Stimulated activated CD4-positive, alpha-beta T cell treated with anti-CD3 and anti-CD28 coated beads, TNF-alpha, amount 100 ng/mL, for 24 hours (primary cell): ENCODE results near the gene ZNF627.
"Not testable (repeated sequence)": the region's sequence is repeated elsewhere in the genome, so short reads cannot be mapped to it uniquely, and the experiment has no call there.

Experiments used
- DNase-seq, 3 experiments: peaks; one replicate each; pipeline ENCODE4 v3.0.0-alpha.2; 2020; ENCODE audit warnings: low read depth in 3 of 3

The ZNF627 gene

DNA sequence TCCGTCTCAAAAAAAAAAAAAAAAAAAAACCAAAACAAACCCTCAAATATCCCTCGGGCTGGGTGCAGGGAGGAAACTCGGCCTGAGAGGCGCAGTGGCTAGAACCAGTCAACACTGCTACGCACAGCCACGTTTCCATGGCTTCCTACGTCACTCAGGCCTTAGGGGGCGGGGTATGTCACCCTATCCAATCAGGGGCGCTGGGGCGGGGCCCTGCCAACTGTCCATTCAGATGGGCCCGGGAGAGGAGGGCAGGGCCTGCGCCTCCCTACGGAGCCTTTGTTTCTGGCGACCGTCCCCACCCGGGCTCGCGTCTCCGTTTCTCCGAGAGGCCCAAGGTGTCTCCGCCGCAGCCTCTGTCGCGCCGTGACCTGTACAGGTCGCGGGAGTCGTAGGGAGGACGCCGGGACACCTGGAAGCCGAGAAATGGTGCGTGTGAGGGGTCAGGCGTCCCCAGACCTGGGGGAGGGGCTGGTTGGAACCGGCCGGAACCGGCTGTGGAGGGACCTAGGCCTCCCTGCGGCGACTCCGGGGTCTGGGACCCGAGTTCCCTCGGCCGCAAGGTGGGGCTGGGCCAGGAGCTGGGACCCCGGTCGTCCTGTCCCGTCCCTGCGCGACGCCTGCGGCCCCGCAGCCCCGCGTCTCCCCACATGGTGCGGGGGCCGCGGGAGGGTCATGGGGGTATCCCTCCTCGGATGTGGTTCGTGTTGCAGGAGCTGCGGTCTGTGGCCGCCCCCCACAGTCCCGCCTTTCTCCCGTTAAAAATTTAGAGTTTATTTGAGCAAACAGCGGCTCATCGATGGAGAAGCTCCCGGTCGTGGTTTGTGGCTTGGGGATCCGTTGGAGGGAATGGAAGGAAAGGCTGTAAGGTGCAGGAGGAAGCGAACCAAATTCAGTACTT lies at the start of gene ZNF627:
TSS of gene ZNF627 (plus strand) at position 282 of the 901 bp plus-strand sequence. CDS start at position 427, 145 bp downstream.
- peak; percentile 93 to 98 (median 98) for DNase-seq

DNA sequence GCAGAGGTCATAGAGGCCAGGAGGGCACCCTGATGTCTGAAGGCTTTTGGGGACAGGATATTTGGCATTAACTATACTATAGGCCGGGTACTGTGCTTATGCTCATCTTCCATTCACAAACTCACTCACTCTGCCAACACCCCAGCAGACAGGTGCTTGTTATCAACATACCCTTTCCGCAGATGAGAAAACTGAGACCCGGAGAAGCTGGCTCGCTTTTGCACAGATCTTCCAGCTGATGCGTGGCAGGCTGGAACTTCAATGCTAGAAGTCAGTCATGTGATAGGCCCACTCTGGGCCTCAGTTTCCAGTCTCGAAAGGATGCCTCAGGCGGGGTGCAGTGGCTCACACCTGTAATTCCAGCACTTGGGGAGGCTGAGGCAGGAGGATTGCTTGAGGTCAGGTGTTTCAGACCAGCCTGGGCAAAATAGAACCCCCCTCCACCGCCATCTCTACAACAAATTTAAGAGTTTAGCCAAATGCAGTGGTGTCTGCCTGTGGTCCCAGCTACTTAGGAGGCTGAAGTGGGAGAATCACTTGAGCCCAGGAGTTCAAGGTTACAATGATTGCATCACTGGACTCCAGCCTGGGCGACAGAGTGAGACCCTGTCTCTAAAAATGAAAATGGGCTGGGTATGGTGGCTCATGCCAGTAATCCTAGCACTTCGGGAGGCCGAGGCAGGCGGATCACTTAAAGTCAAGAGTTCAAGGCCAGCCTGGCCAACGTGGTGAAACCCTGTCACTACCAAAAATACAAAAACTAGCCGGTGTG lies 49.2 kb upstream of the ZNF627 start:
- no peak for DNase-seq

DNA sequence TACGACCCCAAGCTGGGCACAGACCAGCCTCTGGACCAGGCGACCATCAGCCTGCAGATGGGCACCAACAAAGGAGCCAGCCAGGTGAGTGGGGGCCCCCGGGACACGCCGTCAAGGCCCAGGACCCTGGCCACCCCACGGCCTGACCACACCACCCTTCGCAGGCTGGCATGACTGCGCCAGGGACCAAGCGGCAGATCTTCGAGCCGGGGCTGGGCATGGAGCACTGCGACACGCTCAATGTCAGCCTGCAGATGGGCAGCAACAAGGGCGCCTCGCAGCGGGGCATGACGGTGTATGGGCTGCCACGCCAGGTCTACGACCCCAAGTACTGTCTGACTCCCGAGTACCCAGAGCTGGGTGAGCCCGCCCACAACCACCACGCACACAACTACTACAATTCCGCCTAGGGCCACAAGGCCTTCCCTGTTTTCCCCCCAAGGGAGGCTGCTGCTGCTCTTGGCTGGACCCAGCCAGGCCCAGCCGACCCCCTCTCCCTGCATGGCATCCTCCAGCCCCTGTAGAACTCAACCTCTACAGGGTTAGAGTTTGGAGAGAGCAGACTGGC lies 47.8 kb upstream of the ZNF627 start:
- DNase-seq = no peak

DNA sequence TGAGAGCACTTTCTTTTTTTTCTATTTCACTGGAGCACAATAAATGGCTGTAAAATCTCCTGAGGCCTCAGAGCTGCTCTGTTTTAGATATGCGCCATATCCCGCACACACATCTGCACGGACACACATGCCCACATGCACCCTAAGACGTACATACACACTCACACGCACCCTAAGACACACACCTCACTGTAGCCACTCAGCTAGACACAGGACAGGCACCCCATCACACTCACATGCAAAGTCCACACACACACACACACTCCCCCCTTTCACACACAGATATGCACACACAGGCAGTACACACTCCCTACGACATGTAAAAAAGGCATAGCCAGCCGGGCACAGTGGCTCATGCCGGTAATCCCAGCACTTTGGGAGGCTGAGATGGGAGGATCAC lies 47.0 kb upstream of the ZNF627 start:
- no peak for DNase-seq

DNA sequence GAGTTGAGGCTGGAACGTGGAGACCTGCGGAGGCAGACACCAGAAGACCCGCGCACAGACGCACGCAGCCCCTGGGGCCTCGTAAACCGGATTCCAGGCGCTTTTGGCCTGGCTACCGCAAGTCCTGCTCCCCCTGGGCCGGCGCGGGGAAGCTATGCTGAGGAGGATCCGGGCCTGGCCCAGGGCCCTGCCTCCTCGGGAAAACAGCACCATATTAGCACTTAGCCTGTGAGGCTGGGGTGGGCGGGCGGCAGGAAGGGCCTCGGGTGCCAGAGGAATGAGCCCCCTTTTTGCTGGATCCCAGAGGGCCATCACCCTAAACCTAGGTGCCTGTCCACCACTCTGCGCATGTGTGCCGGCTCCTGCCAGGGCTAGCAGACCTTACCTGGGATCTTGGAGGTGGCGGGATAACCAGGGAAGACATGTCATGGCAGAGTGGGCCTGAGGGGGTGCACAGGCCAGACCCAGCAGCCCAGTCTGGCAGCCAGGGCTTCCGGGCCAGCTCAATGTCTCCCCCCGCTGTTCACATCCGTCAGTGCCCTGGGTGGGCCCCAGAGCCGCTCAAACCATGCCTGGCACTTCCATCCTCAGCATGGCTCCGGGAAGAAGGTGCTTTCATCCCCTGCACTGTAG lies 45.6 kb upstream of the ZNF627 start:
- no peak for DNase-seq

DNA sequence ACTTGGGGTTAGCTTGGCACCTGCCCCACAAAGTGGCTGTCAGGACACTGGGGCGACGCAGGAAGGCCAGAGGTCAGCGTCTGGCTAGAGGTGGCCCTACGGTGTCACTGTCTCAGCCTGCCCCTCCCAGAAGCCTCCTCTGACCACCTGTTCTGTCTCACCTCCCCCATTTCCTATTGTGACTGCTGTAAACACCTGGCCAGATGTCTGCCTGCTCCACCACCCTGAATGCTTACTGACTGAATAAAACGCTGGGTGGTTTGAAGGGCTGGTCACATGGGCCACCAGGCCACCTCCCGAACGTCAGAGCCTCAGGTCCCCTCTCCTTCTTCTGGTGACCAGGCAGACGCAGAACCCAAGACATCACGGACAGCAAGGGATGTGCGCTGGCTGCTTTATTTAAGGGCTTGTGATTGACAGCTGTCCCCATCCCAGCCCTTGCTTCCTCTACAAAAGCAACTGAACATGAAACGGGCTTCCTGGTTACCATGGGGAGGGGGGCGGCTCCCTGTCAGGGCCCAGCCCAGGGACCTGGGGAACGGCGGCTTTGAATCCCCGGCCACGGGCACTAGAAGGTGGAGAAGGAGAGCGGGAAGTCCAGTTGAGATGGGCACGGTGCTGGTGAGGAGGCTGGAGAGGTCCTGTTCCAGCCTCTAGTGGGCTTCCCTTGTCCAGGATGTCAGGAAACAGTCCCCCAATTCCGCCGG lies 44.5 kb upstream of the ZNF627 start:
- DNase-seq = no peak

DNA sequence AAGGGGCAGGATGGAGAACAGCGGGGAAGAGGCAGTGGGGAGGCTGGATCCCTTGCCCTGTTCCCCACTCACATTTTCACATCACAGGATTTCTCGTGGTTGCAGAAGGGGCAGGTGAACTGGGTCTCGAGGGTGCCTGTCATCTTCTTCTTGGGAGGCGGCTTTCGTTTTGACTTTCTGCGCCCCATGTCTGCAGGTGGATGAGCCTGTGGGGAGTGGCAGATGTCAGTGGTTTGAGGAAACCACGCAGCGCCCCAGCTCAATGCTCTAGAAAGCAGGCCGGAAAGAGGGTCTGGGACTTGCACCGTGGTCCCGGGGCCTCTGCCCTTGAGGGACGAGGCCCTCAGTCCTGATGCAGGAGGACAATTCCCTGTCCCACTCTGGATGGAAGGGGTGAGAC lies 43.1 kb upstream of the ZNF627 start:
- DNase-seq = no peak

DNA sequence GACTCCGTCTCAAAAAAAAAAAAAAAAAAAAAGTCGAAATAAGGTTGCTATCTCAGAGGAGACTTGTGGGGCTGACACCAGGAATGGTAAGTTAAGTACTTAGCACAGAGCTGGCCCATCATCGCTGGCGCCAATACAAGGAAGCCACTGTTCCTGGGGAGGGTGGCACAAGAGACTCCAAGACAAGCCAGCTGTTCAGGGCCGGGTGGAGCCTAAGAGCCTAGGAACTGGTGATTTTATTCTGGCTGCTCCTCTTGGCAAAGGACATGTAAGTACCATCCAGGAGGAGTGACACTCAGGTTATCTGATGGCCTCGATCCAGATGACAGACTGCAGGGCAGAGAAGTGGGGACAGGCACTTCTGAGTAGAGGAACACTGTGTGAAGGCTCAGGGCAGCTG lies 42.0 kb upstream of the ZNF627 start:
- DNase-seq = no peak

DNA sequence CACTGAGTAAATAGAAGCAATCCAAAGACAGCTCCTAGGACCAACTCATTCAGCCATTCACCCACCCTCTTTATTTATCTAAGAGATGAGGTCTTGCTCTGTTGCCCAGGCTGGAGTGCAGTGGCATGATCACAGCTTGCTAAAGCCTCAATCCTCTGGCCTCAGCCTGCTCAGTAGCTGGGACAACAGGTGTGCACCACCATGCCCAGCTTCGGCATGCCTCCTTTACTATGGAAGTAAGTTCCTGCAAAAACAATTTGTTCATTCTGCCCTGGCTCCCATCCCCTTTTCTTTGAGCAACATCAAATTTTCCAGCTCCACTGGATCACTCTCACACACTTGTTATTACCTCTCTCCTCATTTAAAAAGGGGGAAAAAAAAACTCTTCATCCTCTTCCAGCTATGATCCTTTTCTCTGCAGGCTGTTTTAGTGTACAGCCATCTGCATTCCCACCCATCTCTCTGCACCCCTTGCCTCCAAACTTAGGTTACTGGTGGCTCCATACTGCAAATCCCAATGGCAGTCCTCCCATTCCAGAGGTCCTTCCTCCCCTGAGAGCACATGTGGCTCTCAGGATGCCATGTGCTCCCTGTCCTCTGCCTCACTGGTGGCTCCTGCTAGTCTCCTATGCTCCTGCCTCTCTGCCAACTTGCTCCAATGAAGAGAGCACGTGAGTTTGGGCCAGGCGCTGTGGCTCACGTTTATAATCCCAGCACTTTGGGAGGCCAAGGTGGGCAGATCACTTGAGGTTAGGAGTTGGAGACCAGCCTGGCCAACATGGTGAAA lies 40.5 kb upstream of the ZNF627 start:
- no peak for DNase-seq

DNA sequence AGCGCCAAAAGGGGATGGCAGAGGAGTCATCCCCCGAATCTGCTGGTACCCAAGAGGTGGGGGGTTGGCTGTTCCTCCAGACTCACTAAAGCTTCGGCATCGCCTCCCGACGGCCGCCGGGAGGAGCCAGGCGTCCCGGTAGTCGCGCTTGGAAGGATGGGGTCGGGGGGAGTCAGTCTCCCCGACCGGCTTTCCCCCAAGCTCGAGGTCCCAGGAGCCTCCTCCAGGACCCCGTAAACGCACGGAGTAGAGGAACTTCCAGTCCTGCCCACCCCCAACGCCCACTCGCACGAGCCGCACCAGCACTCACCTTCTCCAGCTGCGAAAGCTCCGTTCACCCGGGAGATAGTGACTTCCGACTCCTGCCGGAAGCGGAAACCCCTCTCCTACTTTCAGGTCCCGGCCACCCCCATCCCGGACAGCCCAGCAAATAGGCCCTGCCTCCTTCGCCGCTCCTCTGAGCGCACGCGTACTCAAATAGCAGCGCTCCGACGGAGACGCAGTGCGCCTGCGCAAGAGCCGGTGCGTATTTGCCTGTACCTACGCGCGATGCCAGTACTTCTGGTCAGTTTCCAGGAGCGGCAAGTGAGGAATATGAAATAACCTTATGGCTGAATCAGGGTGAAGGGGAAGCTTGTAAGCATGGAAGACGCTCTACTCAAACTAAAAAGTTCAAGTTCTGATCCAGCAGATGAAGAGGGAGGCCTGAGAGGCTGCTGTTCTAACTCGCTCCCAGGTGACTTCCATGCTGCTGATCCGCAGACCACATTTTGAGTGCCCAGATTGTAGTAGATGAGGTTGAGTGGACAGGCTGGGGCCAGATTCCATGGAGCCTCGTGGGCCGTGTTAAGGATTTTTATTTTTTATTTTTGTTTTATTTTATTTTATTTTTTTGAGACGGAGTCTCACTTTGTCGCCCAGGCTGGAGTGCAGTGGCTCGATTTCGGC lies 38.1 kb upstream of the ZNF627 start, which contains the start of gene ELOF1:
TSS of gene ELOF1 (minus strand) at position 350 of the 948 bp plus-strand sequence. CDS start 4,883 bp downstream, outside the sequence.
- DNase-seq = peak; percentile 92 to 97 (median 95)

DNA sequence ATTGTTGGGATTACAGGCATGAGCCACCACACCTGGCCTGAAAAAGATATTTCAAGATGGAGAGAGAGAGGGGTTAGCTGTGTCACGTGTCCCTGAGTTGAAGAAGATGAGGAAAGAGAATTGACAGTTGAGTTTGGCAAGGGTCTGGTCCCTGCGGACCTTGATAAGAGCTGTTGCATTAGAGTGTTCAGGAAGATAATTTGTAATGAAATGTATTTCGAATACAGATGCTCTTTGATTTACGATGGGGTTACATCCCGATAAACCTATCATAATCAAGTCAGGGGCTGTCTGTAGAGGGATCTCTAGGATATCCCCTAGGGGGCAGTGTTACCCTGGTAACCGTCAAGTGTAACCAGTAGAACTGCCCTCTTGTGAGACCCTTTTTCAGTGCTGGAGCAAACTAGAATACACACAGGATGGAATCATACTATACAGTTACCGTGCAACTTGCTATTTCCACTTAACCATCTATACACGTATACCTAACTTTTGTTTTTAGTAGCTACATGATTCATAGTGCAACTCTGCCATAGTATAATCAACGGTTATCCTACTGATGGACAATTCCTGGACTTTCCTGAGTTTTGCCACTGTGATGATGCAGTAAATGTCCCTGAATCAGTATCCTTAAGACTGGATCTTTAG lies 36.8 kb upstream of the ZNF627 start:
- DNase-seq = peak; percentile 31 to 45 (median 31)

DNA sequence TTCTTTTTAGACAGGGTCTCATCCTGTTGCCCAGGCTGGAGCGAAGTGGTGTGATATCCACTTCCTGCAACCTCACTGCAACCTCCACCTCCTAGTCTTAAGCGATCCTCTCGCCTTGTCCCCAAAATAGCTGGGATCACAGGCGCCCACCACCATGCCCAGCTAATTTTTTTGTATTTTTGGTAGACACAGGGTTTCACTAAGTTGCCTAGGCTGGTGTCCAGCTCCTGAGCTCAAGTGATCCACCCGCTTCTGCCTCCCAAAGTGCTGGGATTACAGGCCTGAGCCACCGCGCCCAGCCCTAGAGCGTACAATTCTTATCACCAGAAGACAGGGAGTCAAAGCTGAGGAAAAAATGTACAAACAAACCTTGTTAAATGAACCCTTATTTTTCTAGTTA lies 33.8 kb upstream of the ZNF627 start:
- DNase-seq = no peak

DNA sequence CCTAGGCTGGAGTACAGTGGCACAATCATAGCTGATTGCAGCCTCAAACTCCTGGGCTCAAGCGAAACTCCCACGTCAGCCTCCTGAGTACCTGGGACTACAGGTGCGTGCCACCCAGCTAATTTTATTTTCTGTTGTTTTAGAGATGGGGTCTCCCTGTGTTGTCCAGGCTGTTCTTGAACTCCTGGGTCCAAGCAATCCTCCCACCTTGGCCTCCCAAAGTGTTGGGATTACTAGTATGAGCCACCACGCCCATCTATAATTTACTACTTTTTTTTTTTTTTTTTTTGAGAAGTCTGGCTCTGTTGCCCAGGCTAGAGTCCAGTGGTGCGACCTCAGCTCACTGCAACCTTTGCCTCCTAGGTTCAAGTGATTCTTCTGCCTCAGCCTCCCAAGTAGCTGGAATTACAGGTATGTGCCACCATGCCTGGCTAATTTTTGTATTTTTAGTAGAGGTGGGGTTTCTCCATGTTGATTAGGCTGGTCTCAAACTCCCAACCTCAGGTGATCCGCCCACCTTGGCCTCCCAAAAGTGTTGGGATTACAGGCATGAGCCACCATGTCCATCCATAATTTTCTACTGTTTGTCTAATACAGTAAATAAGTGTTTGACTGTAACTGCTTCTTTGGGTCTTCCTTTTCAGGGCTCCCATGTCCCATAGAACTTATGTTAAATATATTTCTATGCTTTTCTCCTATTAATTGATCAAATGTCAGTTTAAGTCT lies 33.0 kb upstream of the ZNF627 start:
- DNase-seq = not testable (repeated sequence)

DNA sequence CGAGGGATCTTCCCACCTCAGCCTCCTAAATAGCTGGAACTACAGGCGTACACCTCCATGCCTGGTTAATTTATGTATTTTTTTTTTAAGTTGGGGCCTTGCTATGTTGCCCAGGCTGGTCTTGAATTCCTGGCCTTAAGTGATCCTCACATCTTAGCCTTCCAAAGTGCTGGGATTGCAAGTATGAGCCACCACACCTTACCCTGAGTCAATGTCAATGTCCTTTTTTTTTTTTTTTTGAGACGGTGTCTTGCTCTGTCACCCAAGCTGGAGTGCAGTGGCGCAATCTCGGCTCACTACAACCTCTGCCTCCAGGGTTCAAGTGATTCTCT lies 31.7 kb upstream of the ZNF627 start:
- DNase-seq = not testable (repeated sequence)

DNA sequence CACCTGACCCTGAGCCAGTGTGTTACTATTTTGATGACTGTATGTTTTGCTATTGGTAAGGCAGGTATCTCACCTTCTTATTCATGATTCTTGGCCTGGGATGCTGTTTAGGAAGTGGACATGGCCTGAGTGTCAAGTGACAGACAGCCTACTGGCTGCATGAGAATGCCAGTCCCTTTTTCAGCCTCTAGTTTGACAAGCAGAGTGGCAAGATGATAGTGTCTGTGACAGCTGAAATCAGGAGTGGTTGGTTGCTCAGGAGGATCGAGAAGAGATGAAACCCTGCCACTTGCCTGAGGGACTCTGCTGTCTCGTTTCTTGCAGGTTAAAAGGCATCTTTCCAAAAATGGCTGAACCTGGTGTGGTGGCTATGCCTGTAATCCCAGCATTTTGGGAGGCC lies 31.1 kb upstream of the ZNF627 start:
- no peak for DNase-seq

DNA sequence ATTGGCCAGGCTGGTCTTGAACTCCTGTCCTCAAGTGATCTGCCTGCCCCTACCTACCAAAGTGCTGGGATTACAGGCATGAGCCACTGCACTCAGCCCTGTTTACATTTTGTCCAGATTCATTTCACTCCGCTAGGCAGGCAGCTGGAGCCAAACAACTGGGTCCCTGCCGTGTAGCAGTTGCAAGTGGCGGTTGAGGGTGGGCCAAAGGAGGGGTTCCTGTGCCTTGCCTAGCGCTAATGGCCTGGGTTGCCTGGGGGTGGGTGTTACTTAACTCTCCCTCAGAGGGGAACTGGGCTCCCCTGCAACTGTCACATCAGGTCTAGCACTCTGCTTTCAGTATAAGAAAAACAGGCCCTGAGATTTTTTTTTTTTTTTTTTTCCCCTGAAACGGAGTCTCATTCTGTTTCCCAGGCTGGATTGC lies 27.2 kb upstream of the ZNF627 start:
- DNase-seq = no peak

DNA sequence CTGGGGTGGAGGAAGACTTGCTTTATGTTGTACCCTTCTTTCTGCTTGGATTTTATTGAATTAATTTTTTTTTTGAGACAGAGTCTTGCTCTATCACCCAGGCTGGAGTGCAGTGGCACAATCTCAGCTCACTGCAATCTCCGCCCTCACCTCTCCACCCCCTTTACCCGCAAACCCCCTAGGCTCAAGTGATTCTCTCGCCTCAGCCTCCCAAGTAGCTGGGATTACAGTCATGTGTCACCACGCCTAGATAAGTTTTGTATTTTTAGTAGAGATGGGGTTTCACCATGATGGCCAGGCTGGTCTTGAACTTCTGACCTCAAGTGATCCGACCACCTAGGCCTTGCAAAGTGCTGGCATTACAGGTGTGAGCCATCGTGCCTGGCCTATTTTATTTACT lies 23.9 kb upstream of the ZNF627 start:
- not testable (repeated sequence) for DNase-seq

DNA sequence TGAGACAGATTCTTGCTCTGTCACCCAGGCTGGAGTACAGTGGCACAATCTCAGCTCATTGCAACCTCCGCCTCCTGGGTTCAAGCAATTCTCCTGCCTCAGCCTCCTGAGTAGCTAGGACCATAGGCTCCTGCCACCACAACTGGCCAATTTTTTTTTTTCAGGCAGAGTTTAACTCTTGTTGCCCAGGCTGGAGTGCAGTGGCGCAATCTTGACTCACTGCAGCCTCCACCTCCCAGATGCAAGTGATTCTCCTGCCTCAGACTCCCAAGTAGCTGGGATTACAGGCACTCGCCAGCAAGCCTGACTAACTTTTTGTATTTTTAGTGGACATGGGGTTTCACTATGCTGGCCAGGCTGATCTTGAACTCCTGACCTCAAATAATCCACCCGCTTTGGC lies 23.5 kb upstream of the ZNF627 start:
- DNase-seq = not testable (repeated sequence)
